HepG2 (cell line): Measurements from ENCODE around the gene ARPC1A. TPM values are rescaled to one million over a fixed set of nuclear protein-coding genes. Genes with fewer than 3 reads are reported as not detected.

Experiments
- ASH2L ChIP-seq: fragments of 300-600, 200-600 bp; sonication (generic); IDR thresholded peaks from 2 replicates; pipeline ENCODE4 v1.7.0; 2017; ENCODE audit warnings: low read depth, mild to moderate bottlenecking, moderate library complexity, mixed read lengths, low read length; ENCODE audit not compliant: insufficient read length
- BRF2 ChIP-seq: sonication (generic); formaldehyde crosslinking; IDR thresholded peaks from 2 replicates; pipeline ENCODE4 v1.8.1; 2022; ENCODE audit warnings: mild to moderate bottlenecking, missing genetic modification reagents
- JUN ChIP-seq: sonication (generic); formaldehyde crosslinking; IDR thresholded peaks from 2 replicates; pipeline ENCODE4 v1.4.0; 2020; ENCODE audit warnings: mild to moderate bottlenecking, missing genetic modification reagents
- PREB ChIP-seq: sonication (generic); formaldehyde crosslinking; IDR thresholded peaks from 2 replicates; pipeline ENCODE4 v1.4.0; 2020; ENCODE audit warnings: missing genetic modification reagents
- RFX1 ChIP-seq: fragments of 450-650 bp; IDR thresholded peaks from 2 replicates; pipeline ENCODE4 v1.6.1; 2017
- SALL2 ChIP-seq: sonication (generic); formaldehyde crosslinking; IDR thresholded peaks from 2 replicates; pipeline ENCODE4 v1.8.1; 2023; ENCODE audit warnings: mild to moderate bottlenecking, missing genetic modification reagents, inconsistent platforms
- SMAD9 ChIP-seq: sonication (generic); formaldehyde crosslinking; IDR thresholded peaks from 2 replicates; pipeline ENCODE4 v1.5.1; 2020; ENCODE audit warnings: mild to moderate bottlenecking, missing genetic modification reagents
- SOX13 ChIP-seq, 3 experiments: fragments of 450-650 bp in 1 of 3; sonication (generic) in 1 of 3; formaldehyde crosslinking in 1 of 3; IDR thresholded peaks in 2 of 3; conservative IDR thresholded peaks in 1 of 3; 2 replicates each; pipeline versions ENCODE4 v1.5.0 to v1.6.1; 2016 to 2020; ENCODE audit warnings: antibody characterized with exemption in 1 of 3, mild to moderate bottlenecking in 1 of 3, missing compliant biosample characterization in 1 of 3, missing genetic modification reagents in 1 of 3, moderate library complexity in 1 of 3
- WIZ ChIP-seq: sonication (generic); formaldehyde crosslinking; IDR thresholded peaks from 2 replicates; pipeline ENCODE4 v1.5.1; 2020; ENCODE audit warnings: mild to moderate bottlenecking, missing genetic modification reagents
- YEATS4 ChIP-seq: sonication (generic); formaldehyde crosslinking; IDR thresholded peaks from 2 replicates; pipeline ENCODE4 v1.4.0; 2020; ENCODE audit warnings: missing genetic modification reagents, borderline replicate concordance
- ZBTB43 ChIP-seq: sonication (generic); formaldehyde crosslinking; conservative IDR thresholded peaks from 2 replicates; pipeline ENCODE4 v1.4.0; 2020; ENCODE audit warnings: missing genetic modification reagents
- ZMAT5 ChIP-seq: sonication (generic); formaldehyde crosslinking; IDR thresholded peaks from 2 replicates; pipeline ENCODE4 v1.5.0; 2020; ENCODE audit warnings: mild to moderate bottlenecking, low read depth, missing genetic modification reagents, borderline replicate concordance
- ZMYM4 ChIP-seq: sonication (generic); formaldehyde crosslinking; IDR thresholded peaks from 2 replicates; pipeline ENCODE4 v1.8.1; 2023; ENCODE audit warnings: mild to moderate bottlenecking, missing genetic modification reagents
- ZNF138 ChIP-seq: sonication (generic); formaldehyde crosslinking; IDR thresholded peaks from 2 replicates; pipeline ENCODE4 v1.5.0; 2020; ENCODE audit warnings: mild to moderate bottlenecking, low read depth, missing genetic modification reagents
- ZNF343 ChIP-seq: sonication (generic); formaldehyde crosslinking; IDR thresholded peaks from 2 replicates; pipeline ENCODE4 v1.4.0; 2020; ENCODE audit warnings: mild to moderate bottlenecking, missing genetic modification reagents
- ZNF557 ChIP-seq: sonication (generic); formaldehyde crosslinking; IDR thresholded peaks from 2 replicates; pipeline ENCODE4 v1.4.0; 2020; ENCODE audit warnings: missing genetic modification reagents
- ZNF597 ChIP-seq: sonication (generic); formaldehyde crosslinking; IDR thresholded peaks from 2 replicates; pipeline ENCODE4 v1.5.0; 2020; ENCODE audit warnings: missing genetic modification reagents
- ZNF652 ChIP-seq: IDR thresholded peaks from 2 replicates; pipeline ENCODE4 v1.6.1; 2016; ENCODE audit warnings: low read depth, borderline replicate concordance
- ZNF800 ChIP-seq: sonication (generic); formaldehyde crosslinking; IDR thresholded peaks from 2 replicates; pipeline ENCODE4 v1.4.0; 2020; ENCODE audit warnings: missing genetic modification reagents
- ZSCAN5A ChIP-seq: sonication (generic); formaldehyde crosslinking; IDR thresholded peaks from 2 replicates; pipeline ENCODE4 v1.8.0; 2022; ENCODE audit warnings: mild to moderate bottlenecking, missing genetic modification reagents, borderline replicate concordance
- polyA plus RNA-seq, 8 experiments: library from polyadenylated mRNA; depleted of rRNA in 3 of 8; stranded (reverse) in 7 of 8; unstranded in 1 of 8; fragments of >200 nt; fragmentation: Illumina TruSeq in 4 of 8; extraction: Trizol in 4 of 8; gene quantifications; 2 replicates each; pipeline versions ENCODE4 v1.2.1 to v1.2.3, GENCODE V29; 2011 to 2016; ENCODE audit warnings: low read depth in 4 of 8, missing spikeins in 1 of 8, mixed read lengths in 1 of 8; ENCODE audit not compliant: insufficient read depth in 1 of 8
- total RNA-seq, 5 experiments: library from RNA; depleted of rRNA; stranded (reverse); fragments of >200 nt; fragmentation: Illumina TruSeq; extraction: Trizol; gene quantifications; 2 replicates each; pipeline ENCODE4 v1.2.3, GENCODE V29; 2016; ENCODE audit warnings: low read depth in 1 of 5

ARPC1A gene
- total and polyA plus RNA-seq, 2 of the 13 experiments (the other 11 are each of a cell fraction or from before 2014, with no cell fraction given) = 44.3 to 88.5 TPM

GRCh38 chr7:99380823-99381663 lies 55.3 kb downstream of the ARPC1A start (continued):
- TF ChIP-seq ZNF800 (CRISPR knock-in tag) (no peak), YEATS4 (0 out of 2 replicates have a peak, but pooled peaks have one; percentile 13), ZMYM4 (no peak; the same call in 1 of the 2 replicates), RFX1 (no peak), ASH2L (peak; percentile 1), SOX13 (IDR thresholded peaks at IDR 0.05) (no peak), SOX13 (CRISPR knock-in tag; conservative IDR thresholded peaks at IDR 0.05 in 1 of 2, IDR thresholded peaks at IDR 0.05 in 1 of 2) (0 out of 4 replicates have a peak, but pooled peaks of 1 of the 2 experiments have one; percentile 11), ZNF652 (CRISPR knock-in tag) (no peak), ZBTB43 (CRISPR knock-in tag) (0 out of 2 replicates have a peak, but pooled peaks have one; percentile 10), ZNF557 (CRISPR knock-in tag) (no peak), JUN (CRISPR knock-in tag) (no peak), PREB (CRISPR knock-in tag) (no peak), SMAD9 (CRISPR knock-in tag) (no peak), ZSCAN5A (CRISPR knock-in tag) (no peak), ZNF343 (no peak), ZNF597 (CRISPR knock-in tag) (no peak), ZMAT5 (CRISPR knock-in tag) (no peak), ZNF138 (CRISPR knock-in tag) (no peak), WIZ (CRISPR knock-in tag) (no peak), SALL2 (CRISPR knock-in tag) (no peak), BRF2 (no peak)
